Suprapubic skin (tissue), 3 donors: ENCODE measurements around the gene LYZL2.

Experiments
- POLR2AphosphoS5 ChIP-seq, 3 donors: sonication (generic); formaldehyde crosslinking; IDR thresholded peaks; one replicate each; pipeline ENCODE4 v1.6.1; 2017; ENCODE audit warnings: antibody characterized with exemption in 3 of 3
- TF ChIP-seq, protein P1 (sequence below), 2 donors: fragments of 200-600 bp in 1 of 2; fragments of 450-650 bp in 1 of 2; sonication (generic) in 1 of 2; IDR thresholded peaks; one replicate each; pipeline ENCODE4 v1.5.1; 2016 to 2019; ENCODE audit warnings: antibody characterized with exemption in 2 of 2, mild to moderate bottlenecking in 1 of 2, moderate library complexity in 1 of 2

DNA sequence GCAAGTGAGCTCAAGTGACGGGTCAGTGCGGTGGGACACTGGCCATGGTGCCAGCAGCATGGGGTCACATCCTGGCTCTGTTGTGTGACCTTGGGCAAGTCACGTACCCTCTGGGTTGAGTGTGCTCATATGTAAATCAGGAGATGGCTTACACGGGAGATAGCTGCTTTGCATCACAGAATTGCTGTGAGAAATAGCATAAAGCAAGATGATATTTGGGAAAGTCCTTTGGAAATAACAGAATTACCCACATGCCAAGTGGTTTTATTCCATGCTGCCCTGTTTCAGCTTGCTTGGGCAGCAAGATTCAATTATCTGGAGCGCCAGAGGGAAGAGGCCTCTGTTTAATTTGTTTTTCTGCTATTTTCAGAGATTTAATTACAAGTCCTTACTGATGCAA lies 48.9 kb downstream of the LYZL2 start:
- TF ChIP-seq, protein P1, sequence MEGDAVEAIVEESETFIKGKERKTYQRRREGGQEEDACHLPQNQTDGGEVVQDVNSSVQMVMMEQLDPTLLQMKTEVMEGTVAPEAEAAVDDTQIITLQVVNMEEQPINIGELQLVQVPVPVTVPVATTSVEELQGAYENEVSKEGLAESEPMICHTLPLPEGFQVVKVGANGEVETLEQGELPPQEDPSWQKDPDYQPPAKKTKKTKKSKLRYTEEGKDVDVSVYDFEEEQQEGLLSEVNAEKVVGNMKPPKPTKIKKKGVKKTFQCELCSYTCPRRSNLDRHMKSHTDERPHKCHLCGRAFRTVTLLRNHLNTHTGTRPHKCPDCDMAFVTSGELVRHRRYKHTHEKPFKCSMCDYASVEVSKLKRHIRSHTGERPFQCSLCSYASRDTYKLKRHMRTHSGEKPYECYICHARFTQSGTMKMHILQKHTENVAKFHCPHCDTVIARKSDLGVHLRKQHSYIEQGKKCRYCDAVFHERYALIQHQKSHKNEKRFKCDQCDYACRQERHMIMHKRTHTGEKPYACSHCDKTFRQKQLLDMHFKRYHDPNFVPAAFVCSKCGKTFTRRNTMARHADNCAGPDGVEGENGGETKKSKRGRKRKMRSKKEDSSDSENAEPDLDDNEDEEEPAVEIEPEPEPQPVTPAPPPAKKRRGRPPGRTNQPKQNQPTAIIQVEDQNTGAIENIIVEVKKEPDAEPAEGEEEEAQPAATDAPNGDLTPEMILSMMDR (IDR thresholded peaks at IDR 0.05): no peak
- TF ChIP-seq POLR2AphosphoS5 (IDR thresholded peaks at IDR 0.05): no peak
